Measurements from ENCODE around the gene CHN2.

The CHN2 gene

DNA sequence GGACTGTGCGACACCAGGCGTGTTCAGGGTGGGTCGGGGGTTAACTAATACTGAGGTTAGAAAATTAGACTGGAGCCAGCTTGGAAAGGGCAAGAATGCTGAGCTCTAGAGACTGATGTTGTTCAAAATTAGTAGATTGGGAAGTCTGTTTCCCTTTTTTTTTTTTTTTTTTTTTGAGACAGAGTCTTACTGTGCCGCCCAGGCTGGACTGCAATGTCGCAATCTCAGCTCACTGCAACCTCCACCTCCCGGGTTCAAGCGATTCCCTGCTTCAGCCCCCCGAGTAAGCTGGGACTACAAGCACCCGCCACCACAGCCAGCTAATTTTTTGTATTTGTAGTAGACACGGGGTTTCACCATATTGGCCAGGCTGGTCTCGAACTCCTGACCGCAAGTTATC is 45.5 kb upstream of the CHN2 start:
- peaks cover 3% of the 10 kb centered on the region for H3K4me1 ChIP-seq (ENCODE audit: control insufficient read depth, low read depth, low read length)
- no peak overlapping the region for H2BK5ac ChIP-seq (ENCODE audit: low read length)
- H3K18ac ChIP-seq (ENCODE audit: low read length) = no peak overlapping the region
- no peak overlapping the region for H3K4me2 ChIP-seq (ENCODE audit: low read length)
- no peak overlapping the region for H3K9ac ChIP-seq (ENCODE audit: low read length)
- no peak overlapping the region for H2BK120ac ChIP-seq (ENCODE audit: low read depth, low read length)
- no peak overlapping the region for H4K8ac ChIP-seq (ENCODE audit: low read depth, low read length)
- no peak overlapping the region for H3K56ac ChIP-seq (ENCODE audit: low read length)
- H3K23ac ChIP-seq (ENCODE audit: low read length) = no peak overlapping the region
- no peak for DNase-seq
- no peak overlapping the region for H3K27ac ChIP-seq (ENCODE audit: low read depth, low read length)
- no CpG with 5 or more reads among the region's 12 CpGs for WGBS (ENCODE audit: extremely low coverage, insufficient coverage, low lambda C conversion rate)
- no peak overlapping the region for H2AK5ac ChIP-seq (ENCODE audit: low read length)
- no peaks in the 10 kb centered on the region for H3K36me3 ChIP-seq (ENCODE audit: control insufficient read depth, insufficient read depth, low read length)
- H2BK15ac ChIP-seq (replicated peaks; ENCODE audit: low read depth) = no peak overlapping the region
- no peak overlapping the region for H3K4me3 ChIP-seq (ENCODE audit: low read length)
- H3K27me3 ChIP-seq (ENCODE audit: insufficient read depth, low read length, poor library complexity) = no peaks in the 10 kb centered on the region
- no peak overlapping the region for H3K4ac ChIP-seq (ENCODE audit: low read depth, low read length)
- H4K5ac ChIP-seq (ENCODE audit: low read length) = no peak overlapping the region
- H3K79me1 ChIP-seq (ENCODE audit: low read length) = no peaks in the 10 kb centered on the region
- no peaks in the 10 kb centered on the region for H3K79me2 ChIP-seq (ENCODE audit: control insufficient read depth, insufficient read depth, low read length)

DNA sequence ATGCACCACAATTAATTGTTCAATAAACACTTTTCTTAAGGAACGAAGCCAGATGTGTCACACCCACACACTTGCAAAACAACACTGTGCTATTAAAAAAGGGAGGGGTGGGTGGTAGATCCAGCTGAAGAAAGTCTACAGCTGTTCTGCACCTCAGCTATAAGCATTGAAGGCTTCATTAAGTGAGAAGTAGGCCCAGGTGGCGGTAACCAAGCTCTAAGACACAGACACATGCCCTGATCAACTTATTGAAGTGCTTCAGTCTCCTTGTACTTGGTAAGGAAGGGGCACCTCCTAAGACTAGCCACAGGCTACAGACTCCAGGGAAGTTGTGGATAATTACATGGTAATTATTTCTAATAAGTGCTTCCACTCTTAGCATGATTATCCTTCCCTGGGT is 43.7 kb upstream of the CHN2 start:
- no peak overlapping the region for H3K56ac ChIP-seq (ENCODE audit: low read length)
- H3K18ac ChIP-seq (ENCODE audit: low read length) = no peak overlapping the region
- no peaks in the 10 kb centered on the region for H3K27me3 ChIP-seq (ENCODE audit: insufficient read depth, low read length, poor library complexity)

DNA sequence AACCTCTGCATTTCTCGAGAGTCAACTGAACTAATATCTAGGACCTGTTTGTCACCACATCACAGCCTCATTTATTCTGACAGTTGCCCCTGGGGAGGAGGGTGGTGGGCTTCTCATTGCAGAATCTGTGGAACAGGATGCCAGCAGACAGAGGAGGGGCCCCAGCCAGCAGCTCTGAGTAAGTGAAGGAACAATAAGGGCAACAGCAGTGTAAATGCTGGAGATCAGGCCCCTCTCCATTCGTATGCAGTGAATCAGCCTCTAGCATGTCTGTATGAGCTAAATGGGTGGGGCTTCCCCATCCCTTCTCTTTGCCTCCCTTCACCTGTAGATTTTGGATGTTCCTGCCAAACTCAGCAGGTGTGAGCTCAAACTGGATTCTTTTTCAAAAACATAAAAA is 40.5 kb upstream of the CHN2 start:
- H2BK120ac ChIP-seq (ENCODE audit: low read depth, low read length) = no peak overlapping the region
- H4K8ac ChIP-seq (ENCODE audit: low read depth, low read length) = no peak overlapping the region
- no peak overlapping the region for H3K23ac ChIP-seq (ENCODE audit: low read length)
- H3K56ac ChIP-seq (ENCODE audit: low read length) = no peak overlapping the region
- H4K5ac ChIP-seq (ENCODE audit: low read length) = no peak overlapping the region
- no peak overlapping the region for H3K27ac ChIP-seq (ENCODE audit: low read depth, low read length)
- H3K4ac ChIP-seq (ENCODE audit: low read depth, low read length) = no peak overlapping the region
- H3K79me2 ChIP-seq (ENCODE audit: control insufficient read depth, insufficient read depth, low read length) = no peaks in the 10 kb centered on the region
- H3K27me3 ChIP-seq (ENCODE audit: insufficient read depth, low read length, poor library complexity) = no peaks in the 10 kb centered on the region
- WGBS (ENCODE audit: extremely low coverage, insufficient coverage, low lambda C conversion rate) = no CpG with 5 or more reads among the region's 2 CpGs
- H3K4me3 ChIP-seq (ENCODE audit: low read length) = no peak overlapping the region
- H3K4me1 ChIP-seq (ENCODE audit: control insufficient read depth, low read depth, low read length) = peaks cover 4% of the 10 kb centered on the region
- no peak overlapping the region for H3K9ac ChIP-seq (ENCODE audit: low read length)
- no peaks in the 10 kb centered on the region for H3K79me1 ChIP-seq (ENCODE audit: low read length)
- DNase-seq = no peak
- no peak overlapping the region for H2BK15ac ChIP-seq (replicated peaks; ENCODE audit: low read depth)
- H3K4me2 ChIP-seq (ENCODE audit: low read length) = no peak overlapping the region
- H3K18ac ChIP-seq (ENCODE audit: low read length) = no peak overlapping the region
- no peak overlapping the region for H2BK5ac ChIP-seq (ENCODE audit: low read length)
- no peaks in the 10 kb centered on the region for H3K36me3 ChIP-seq (ENCODE audit: control insufficient read depth, insufficient read depth, low read length)
- no peak overlapping the region for H2AK5ac ChIP-seq (ENCODE audit: low read length)

More for the DNA sequence above, 43.7 kb upstream of the CHN2 start:
- no peak overlapping the region for H4K5ac ChIP-seq (ENCODE audit: low read length)
- H3K4me3 ChIP-seq (ENCODE audit: low read length) = no peak overlapping the region
- H3K4me2 ChIP-seq (ENCODE audit: low read length) = no peak overlapping the region
- no peak overlapping the region for H3K27ac ChIP-seq (ENCODE audit: low read depth, low read length)
- H3K4me1 ChIP-seq (ENCODE audit: control insufficient read depth, low read depth, low read length) = no peaks in the 10 kb centered on the region
- no CpG with 5 or more reads among the region's 2 CpGs for WGBS (ENCODE audit: extremely low coverage, insufficient coverage, low lambda C conversion rate)
- H2BK120ac ChIP-seq (ENCODE audit: low read depth, low read length) = no peak overlapping the region
- no peak overlapping the region for H2BK15ac ChIP-seq (replicated peaks; ENCODE audit: low read depth)
- H3K79me1 ChIP-seq (ENCODE audit: low read length) = no peaks in the 10 kb centered on the region
- H3K79me2 ChIP-seq (ENCODE audit: control insufficient read depth, insufficient read depth, low read length) = no peaks in the 10 kb centered on the region
- no peak for DNase-seq
- H3K36me3 ChIP-seq (ENCODE audit: control insufficient read depth, insufficient read depth, low read length) = no peaks in the 10 kb centered on the region
- no peak overlapping the region for H2AK5ac ChIP-seq (ENCODE audit: low read length)
- H3K23ac ChIP-seq (ENCODE audit: low read length) = no peak overlapping the region
- H3K4ac ChIP-seq (ENCODE audit: low read depth, low read length) = no peak overlapping the region
- H2BK5ac ChIP-seq (ENCODE audit: low read length) = no peak overlapping the region
- no peak overlapping the region for H3K9ac ChIP-seq (ENCODE audit: low read length)
- no peak overlapping the region for H4K8ac ChIP-seq (ENCODE audit: low read depth, low read length)

DNA sequence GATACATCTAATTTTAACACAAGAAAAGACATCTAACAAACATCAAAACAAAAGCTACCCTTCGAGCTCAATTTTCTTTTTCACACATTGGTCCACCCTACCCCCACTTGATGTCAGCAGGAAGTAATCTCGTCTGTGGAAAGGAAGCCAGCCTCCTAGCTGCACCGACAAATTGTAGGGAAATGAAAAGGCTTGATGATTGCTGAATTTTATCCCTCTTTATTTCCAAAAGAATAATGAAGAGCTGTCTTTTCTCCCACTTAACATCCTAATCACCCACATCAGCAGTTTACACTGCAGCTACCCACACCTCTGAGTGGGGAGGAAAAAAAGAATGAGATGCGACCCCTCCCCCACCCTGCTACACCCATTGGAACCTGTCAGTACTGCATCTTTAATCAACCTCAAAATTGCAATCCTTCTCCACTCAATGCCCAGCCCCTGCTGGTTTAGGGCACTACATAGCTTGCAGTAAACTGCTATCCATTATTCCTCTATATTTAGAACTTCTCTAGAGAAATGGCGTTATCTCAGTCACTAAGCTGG is 37.6 kb upstream of the CHN2 start:
- no peak overlapping the region for H4K5ac ChIP-seq (ENCODE audit: low read length)
- no peak overlapping the region for H3K56ac ChIP-seq (ENCODE audit: low read length)
- no peak overlapping the region for H3K4me2 ChIP-seq (ENCODE audit: low read length)
- no peak overlapping the region for H3K23ac ChIP-seq (ENCODE audit: low read length)
- H3K27me3 ChIP-seq (ENCODE audit: insufficient read depth, low read length, poor library complexity) = no peaks in the 10 kb centered on the region
- H2AK5ac ChIP-seq (ENCODE audit: low read length) = no peak overlapping the region
- no peak overlapping the region for H3K9ac ChIP-seq (ENCODE audit: low read length)
- H3K18ac ChIP-seq (ENCODE audit: low read length) = no peak overlapping the region
- no peak overlapping the region for H4K8ac ChIP-seq (ENCODE audit: low read depth, low read length)
- H3K36me3 ChIP-seq (ENCODE audit: control insufficient read depth, insufficient read depth, low read length) = no peaks in the 10 kb centered on the region
- peak; percentile 29 for DNase-seq
- no peak overlapping the region for H3K27ac ChIP-seq (ENCODE audit: low read depth, low read length)
- no peaks in the 10 kb centered on the region for H3K79me2 ChIP-seq (ENCODE audit: control insufficient read depth, insufficient read depth, low read length)
- no peak overlapping the region for H2BK120ac ChIP-seq (ENCODE audit: low read depth, low read length)
- H3K4ac ChIP-seq (ENCODE audit: low read depth, low read length) = no peak overlapping the region
- H3K79me1 ChIP-seq (ENCODE audit: low read length) = no peaks in the 10 kb centered on the region
- no peak overlapping the region for H2BK15ac ChIP-seq (replicated peaks; ENCODE audit: low read depth)
- no peak overlapping the region for H3K4me3 ChIP-seq (ENCODE audit: low read length)
- H3K4me1 ChIP-seq (ENCODE audit: control insufficient read depth, low read depth, low read length) = peaks cover 4% of the 10 kb centered on the region
- H2BK5ac ChIP-seq (ENCODE audit: low read length) = no peak overlapping the region
- no CpG with 5 or more reads among the region's 5 CpGs for WGBS (ENCODE audit: extremely low coverage, insufficient coverage, low lambda C conversion rate)

DNA sequence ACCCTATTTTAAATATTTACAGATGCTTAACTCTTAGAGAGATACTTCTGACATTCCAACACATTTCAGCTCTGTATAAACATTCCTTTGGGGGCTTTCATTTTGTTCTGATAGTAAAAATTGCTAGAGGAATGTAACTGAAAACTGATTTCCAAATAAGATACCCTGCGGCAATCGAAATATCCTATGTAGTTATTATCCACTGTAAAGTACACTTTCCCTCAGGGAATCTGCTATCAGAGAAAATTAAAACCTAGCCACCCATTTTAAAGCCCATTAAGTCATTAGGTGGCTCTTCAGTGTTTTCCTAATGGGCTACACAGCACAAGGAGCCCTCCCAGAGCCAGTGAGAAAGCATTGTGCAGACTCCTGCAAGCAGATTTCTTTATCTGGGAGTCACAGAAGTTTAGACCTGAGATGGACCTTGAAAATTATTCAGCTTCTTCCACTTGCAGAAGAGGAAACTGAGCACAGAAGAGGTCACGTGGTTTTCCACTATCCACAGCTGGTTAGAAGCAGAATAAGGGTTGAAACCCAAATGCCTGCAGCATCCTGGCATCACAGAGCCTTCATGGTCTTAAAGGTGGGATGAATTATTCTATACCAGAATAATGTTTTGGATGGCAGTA is 35.7 kb upstream of the CHN2 start:
- Histone ChIP-seq H2BK120ac (ENCODE audit: low read depth, low read length) (no peak overlapping the region), H3K23ac (ENCODE audit: low read length) (no peak overlapping the region), H3K36me3 (ENCODE audit: control insufficient read depth, insufficient read depth, low read length) (no peaks in the 10 kb centered on the region), H3K27ac (ENCODE audit: low read depth, low read length) (no peak overlapping the region), H2AK5ac (ENCODE audit: low read length) (no peak overlapping the region), H3K4me3 (ENCODE audit: low read length) (no peak overlapping the region), H3K4me1 (ENCODE audit: control insufficient read depth, low read depth, low read length) (peaks cover 4% of the 10 kb centered on the region), H3K4ac (ENCODE audit: low read depth, low read length) (no peak overlapping the region), H3K56ac (ENCODE audit: low read length) (no peak overlapping the region), H2BK15ac (replicated peaks; ENCODE audit: low read depth) (no peak overlapping the region), H4K5ac (ENCODE audit: low read length) (no peak overlapping the region), H2BK5ac (ENCODE audit: low read length) (no peak overlapping the region), H4K8ac (ENCODE audit: low read depth, low read length) (no peak overlapping the region), H3K79me1 (ENCODE audit: low read length) (no peaks in the 10 kb centered on the region), H3K79me2 (ENCODE audit: control insufficient read depth, insufficient read depth, low read length) (no peaks in the 10 kb centered on the region), H3K18ac (ENCODE audit: low read length) (no peak overlapping the region), H3K27me3 (ENCODE audit: insufficient read depth, low read length, poor library complexity) (no peaks in the 10 kb centered on the region), H3K9ac (ENCODE audit: low read length) (no peak overlapping the region), H3K4me2 (ENCODE audit: low read length) (no peak overlapping the region)
- DNase-seq = no peak
- WGBS (ENCODE audit: extremely low coverage, insufficient coverage, low lambda C conversion rate) = no CpG with 5 or more reads among the region's 3 CpGs

DNA sequence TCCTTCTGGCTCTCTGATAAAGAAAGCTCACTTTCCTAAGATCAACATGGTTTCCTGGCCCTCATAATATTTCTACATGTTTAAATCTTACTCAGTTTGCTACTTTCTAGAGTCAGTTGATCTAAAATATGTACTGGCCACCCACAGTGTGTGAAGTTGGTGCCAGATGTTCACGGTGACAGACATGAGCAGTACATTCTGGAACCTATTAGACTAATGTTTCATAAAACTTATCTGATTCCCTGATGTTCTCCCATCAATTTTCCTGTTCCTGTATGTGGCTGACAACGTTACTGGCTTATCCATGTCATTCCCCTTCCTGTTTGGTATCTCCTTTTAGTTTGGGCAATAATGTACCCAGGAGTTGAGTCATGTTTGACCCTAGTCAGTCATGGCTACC is 34.5 kb upstream of the CHN2 start:
- H4K5ac ChIP-seq (ENCODE audit: low read length) = no peak overlapping the region
- H3K56ac ChIP-seq (ENCODE audit: low read length) = no peak overlapping the region
- H3K79me2 ChIP-seq (ENCODE audit: control insufficient read depth, insufficient read depth, low read length) = no peaks in the 10 kb centered on the region
- H3K9ac ChIP-seq (ENCODE audit: low read length) = no peak overlapping the region
- H2BK5ac ChIP-seq (ENCODE audit: low read length) = no peak overlapping the region
- no peak overlapping the region for H3K4me2 ChIP-seq (ENCODE audit: low read length)
- no peak overlapping the region for H2BK15ac ChIP-seq (replicated peaks; ENCODE audit: low read depth)
- no peak overlapping the region for H3K4me3 ChIP-seq (ENCODE audit: low read length)
- WGBS (ENCODE audit: extremely low coverage, insufficient coverage, low lambda C conversion rate) = no CpG with 5 or more reads among the region's 2 CpGs
- H3K27ac ChIP-seq (ENCODE audit: low read depth, low read length) = no peak overlapping the region
- H3K4ac ChIP-seq (ENCODE audit: low read depth, low read length) = no peak overlapping the region
- no peak overlapping the region for H2BK120ac ChIP-seq (ENCODE audit: low read depth, low read length)
- H3K23ac ChIP-seq (ENCODE audit: low read length) = no peak overlapping the region
- DNase-seq = no peak
- no peak overlapping the region for H4K8ac ChIP-seq (ENCODE audit: low read depth, low read length)
- no peak overlapping the region for H2AK5ac ChIP-seq (ENCODE audit: low read length)
- H3K36me3 ChIP-seq (ENCODE audit: control insufficient read depth, insufficient read depth, low read length) = no peaks in the 10 kb centered on the region
- no peak overlapping the region for H3K18ac ChIP-seq (ENCODE audit: low read length)
- H3K27me3 ChIP-seq (ENCODE audit: insufficient read depth, low read length, poor library complexity) = no peaks in the 10 kb centered on the region
- peaks cover 4% of the 10 kb centered on the region for H3K4me1 ChIP-seq (ENCODE audit: control insufficient read depth, low read depth, low read length)
- no peaks in the 10 kb centered on the region for H3K79me1 ChIP-seq (ENCODE audit: low read length)

Data from mesendoderm (in vitro differentiated cells).